Tibial nerve (tissue), 4 donors: ENCODE measurements around the gene NOD2.

Experiments used
- CTCF ChIP-seq, 5 experiments: fragments of 200-600 bp in 3 of 5; fragments of 450-650 bp in 2 of 5; sonication (generic) in 3 of 5; IDR thresholded peaks; one replicate each; pipeline ENCODE4 v1.5.1; 2016 to 2019; ENCODE audit warnings: antibody characterized with exemption in 5 of 5, mild to moderate bottlenecking in 3 of 5, moderate library complexity in 2 of 5
- EP300 ChIP-seq, 2 donors: sonication (generic); formaldehyde crosslinking; IDR thresholded peaks; one replicate each; pipeline ENCODE4 v1.6.1; 2017; ENCODE audit warnings: antibody characterized with exemption in 2 of 2, mild to moderate bottlenecking in 1 of 2

GRCh38 chr16:50706250-50706649, 12.8 kb downstream of the NOD2 start:
- TF ChIP-seq CTCF (IDR thresholded peaks at IDR 0.05) (no peak), EP300 (IDR thresholded peaks at IDR 0.05) (no peak)
